Endothelial cell of umbilical vein (primary cell): ENCODE data around the gene FMN1.

Experiments
- EZH2 ChIP-seq: IDR thresholded peaks from 2 replicates; pipeline ENCODE4 v1.6.1; 2012; ENCODE audit warnings: borderline replicate concordance, low read depth, mild to moderate bottlenecking, moderate library complexity, low read length, inconsistent platforms; ENCODE audit not compliant: severe bottlenecking
- POLR2A ChIP-seq: IDR thresholded peaks from 2 replicates; pipeline ENCODE4 v1.6.1; 2012; ENCODE audit warnings: low read depth, mild to moderate bottlenecking, control low read depth, low read length
- POLR2AphosphoS5 ChIP-seq: IDR thresholded peaks from 2 replicates; pipeline ENCODE4 v1.6.1; 2012; ENCODE audit warnings: low read depth, mild to moderate bottlenecking, control low read depth, low read length, moderate library complexity; ENCODE audit not compliant: insufficient read depth
- TF ChIP-seq, protein P1 (sequence below), 2 donors: IDR thresholded peaks; 1 replicate in 1 of 2; 2 replicates in 1 of 2; pipeline ENCODE4 v1.5.1; 2011; ENCODE audit warnings: low read length in 2 of 2, mild to moderate bottlenecking in 2 of 2, moderate library complexity in 2 of 2, control low read depth in 1 of 2, inconsistent platforms in 1 of 2, low read depth in 1 of 2; ENCODE audit not compliant: insufficient read depth in 1 of 2; ENCODE audit errors: extremely low read depth in 1 of 2

DNA sequence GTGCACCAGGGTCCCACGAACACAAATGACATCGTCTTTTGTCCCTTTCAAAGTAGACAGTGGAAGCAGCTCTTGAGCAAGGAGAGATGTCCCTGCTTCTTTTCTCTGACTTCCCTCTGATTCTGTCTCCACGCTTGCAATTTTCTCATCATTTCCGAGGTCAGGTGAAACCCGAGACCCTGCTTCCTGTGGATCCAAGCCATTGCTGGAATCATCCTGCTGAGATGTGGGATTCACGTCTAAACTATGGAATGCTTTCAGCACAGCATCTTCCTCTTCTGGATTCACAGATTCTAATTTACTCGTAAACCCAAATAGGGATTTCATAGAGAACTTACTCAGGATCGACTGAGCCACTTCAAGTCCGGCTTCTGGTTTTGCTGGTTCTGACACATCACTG is 127.1 kb downstream of the FMN1 start:
- TF ChIP-seq, protein P1, sequence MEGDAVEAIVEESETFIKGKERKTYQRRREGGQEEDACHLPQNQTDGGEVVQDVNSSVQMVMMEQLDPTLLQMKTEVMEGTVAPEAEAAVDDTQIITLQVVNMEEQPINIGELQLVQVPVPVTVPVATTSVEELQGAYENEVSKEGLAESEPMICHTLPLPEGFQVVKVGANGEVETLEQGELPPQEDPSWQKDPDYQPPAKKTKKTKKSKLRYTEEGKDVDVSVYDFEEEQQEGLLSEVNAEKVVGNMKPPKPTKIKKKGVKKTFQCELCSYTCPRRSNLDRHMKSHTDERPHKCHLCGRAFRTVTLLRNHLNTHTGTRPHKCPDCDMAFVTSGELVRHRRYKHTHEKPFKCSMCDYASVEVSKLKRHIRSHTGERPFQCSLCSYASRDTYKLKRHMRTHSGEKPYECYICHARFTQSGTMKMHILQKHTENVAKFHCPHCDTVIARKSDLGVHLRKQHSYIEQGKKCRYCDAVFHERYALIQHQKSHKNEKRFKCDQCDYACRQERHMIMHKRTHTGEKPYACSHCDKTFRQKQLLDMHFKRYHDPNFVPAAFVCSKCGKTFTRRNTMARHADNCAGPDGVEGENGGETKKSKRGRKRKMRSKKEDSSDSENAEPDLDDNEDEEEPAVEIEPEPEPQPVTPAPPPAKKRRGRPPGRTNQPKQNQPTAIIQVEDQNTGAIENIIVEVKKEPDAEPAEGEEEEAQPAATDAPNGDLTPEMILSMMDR (IDR thresholded peaks at IDR 0.05; ENCODE audit: extremely low read depth in 1 of 2, insufficient read depth in 1 of 2, low read depth in 1 of 2, low read length in 2 of 2), result no peak
- TF ChIP-seq POLR2A (no peak), EZH2 (no peak), POLR2AphosphoS5 (no peak)
